ENCODE data around the gene COL16A1. TPM values are rescaled to one million over a fixed set of nuclear protein-coding genes. Genes with fewer than 3 reads are reported as not detected.
A peak's percentile ranks its signal among the peaks of the same experiment; 100 is the strongest.

Gene COL16A1
- polyA plus RNA-seq, 2 donors, result 12.2 to 25.2 TPM

- Histone ChIP-seq H3K4me3 (ENCODE audit: low read depth in 1 of 2, low read length in 2 of 2) (no peak overlapping the region), H3K4me1 (ENCODE audit: control insufficient read depth in 2 of 2, insufficient read depth in 2 of 2, low read length in 1 of 2) (peaks cover 0 to 2% of the 10 kb centered on the region in 2 donors), H3K9me3 (ENCODE audit: control insufficient read depth in 2 of 2, insufficient read depth in 1 of 2, low read depth in 1 of 2, low read length in 1 of 2) (no peaks in the 10 kb centered on the region), H3K36me3 (ENCODE audit: control insufficient read depth in 2 of 2, insufficient read depth in 2 of 2, low read length in 1 of 2) (no peaks in the 10 kb centered on the region), H3K27me3 (ENCODE audit: control insufficient read depth in 1 of 2, insufficient read depth in 2 of 2, low read length in 2 of 2) (no peaks in the 10 kb centered on the region), H3K27ac (ENCODE audit: low read depth in 2 of 2, low read length in 1 of 2) (no peak overlapping the region)
- WGBS, 2 donors, result 41 to 43% methylated on average over 2 of the region's 2 CpGs
Observed at GRCh38 chr1:31679091-31679490, 24.7 kb downstream of the COL16A1 start.

DNA sequence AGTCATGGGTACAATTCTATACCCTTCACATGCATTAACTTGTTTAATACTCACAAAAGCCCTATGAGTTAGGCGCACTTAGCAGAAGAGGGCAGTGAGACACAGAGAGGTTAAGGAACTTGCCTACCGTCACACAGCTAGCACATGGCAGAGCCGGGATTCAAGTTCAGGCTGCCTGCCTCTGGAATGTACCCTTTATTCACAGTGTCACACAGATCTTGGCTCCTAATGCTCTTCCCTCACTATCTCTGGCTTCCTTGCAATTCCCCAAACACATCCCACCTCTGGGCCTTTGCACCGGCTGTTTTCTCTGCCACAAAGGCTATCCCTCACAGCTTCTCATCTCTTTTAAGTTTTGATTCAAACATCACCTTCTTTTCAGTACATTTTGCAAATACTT is 25.1 kb downstream of the COL16A1 start:
- no peaks in the 10 kb centered on the region for H3K36me3 ChIP-seq (ENCODE audit: control insufficient read depth in 2 of 2, insufficient read depth in 2 of 2, low read length in 1 of 2)
- H3K27me3 ChIP-seq (ENCODE audit: control insufficient read depth in 1 of 2, insufficient read depth in 2 of 2, low read length in 2 of 2), result no peaks in the 10 kb centered on the region
- peaks cover 0 to 2% of the 10 kb centered on the region in 2 donors for H3K4me1 ChIP-seq (ENCODE audit: control insufficient read depth in 2 of 2, insufficient read depth in 2 of 2, low read length in 1 of 2)
- H3K27ac ChIP-seq (ENCODE audit: low read depth in 2 of 2, low read length in 1 of 2), result no peak overlapping the region
- no peak overlapping the region for H3K4me3 ChIP-seq (ENCODE audit: low read depth in 1 of 2, low read length in 2 of 2)
- 87 to 88% methylated on average over 4 of the region's 4 CpGs for WGBS, 2 donors
- H3K9me3 ChIP-seq (ENCODE audit: control insufficient read depth in 2 of 2, insufficient read depth in 1 of 2, low read depth in 1 of 2, low read length in 1 of 2), result no peaks in the 10 kb centered on the region

DNA sequence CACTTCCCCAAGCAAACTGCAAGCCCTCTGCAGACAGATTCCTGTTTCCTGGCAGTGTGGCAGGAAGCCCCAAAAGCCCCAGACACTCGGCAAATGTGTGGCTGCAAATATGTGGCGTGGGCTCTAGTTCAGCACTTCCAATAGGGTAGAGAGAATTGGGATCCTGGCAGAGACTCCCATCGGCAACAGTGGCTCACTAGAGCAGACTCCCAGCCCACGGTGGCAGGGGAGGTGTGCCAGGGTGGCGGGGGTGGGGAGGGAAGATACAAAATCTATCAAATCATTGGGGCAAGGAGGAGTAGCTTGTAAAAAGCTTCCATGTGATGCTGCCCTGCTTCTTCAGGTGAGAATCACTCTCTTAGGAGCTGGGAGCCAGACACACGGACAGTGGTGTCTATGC is 25.9 kb downstream of the COL16A1 start:
- 73% methylated on average over 6 of the region's 6 CpGs for WGBS, 2 donors
- H3K4me3 ChIP-seq (ENCODE audit: low read depth in 1 of 2, low read length in 2 of 2), result no peak overlapping the region
- H3K36me3 ChIP-seq (ENCODE audit: control insufficient read depth in 2 of 2, insufficient read depth in 2 of 2, low read length in 1 of 2), result no peaks in the 10 kb centered on the region
- H3K4me1 ChIP-seq (ENCODE audit: control insufficient read depth in 2 of 2, insufficient read depth in 2 of 2, low read length in 1 of 2), result peaks cover 0 to 2% of the 10 kb centered on the region in 2 donors
- H3K9me3 ChIP-seq (ENCODE audit: control insufficient read depth in 2 of 2, insufficient read depth in 1 of 2, low read depth in 1 of 2, low read length in 1 of 2), result no peaks in the 10 kb centered on the region
- no peaks in the 10 kb centered on the region for H3K27me3 ChIP-seq (ENCODE audit: control insufficient read depth in 1 of 2, insufficient read depth in 2 of 2, low read length in 2 of 2)
- no peak overlapping the region for H3K27ac ChIP-seq (ENCODE audit: low read depth in 2 of 2, low read length in 1 of 2)

DNA sequence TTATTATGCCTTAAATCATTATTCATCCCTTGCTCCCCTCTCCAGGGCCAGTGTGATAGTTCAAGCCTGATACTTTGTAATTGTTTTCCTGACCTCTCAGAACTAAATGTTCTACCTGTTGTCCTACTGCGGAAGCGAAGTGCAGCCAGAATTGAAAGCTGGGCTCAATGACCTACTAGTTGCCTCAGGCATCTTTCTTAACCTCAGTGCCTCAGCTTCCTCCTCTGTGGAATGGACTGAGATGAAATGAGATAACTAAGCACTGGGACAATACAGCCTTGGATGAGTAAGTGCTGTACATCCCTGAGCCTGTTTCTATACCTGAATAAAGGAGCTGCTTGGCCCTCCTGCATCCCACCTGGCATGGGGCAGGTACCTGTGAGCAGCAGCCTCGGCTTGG is 26.4 kb downstream of the COL16A1 start:
- Histone ChIP-seq H3K4me1 (ENCODE audit: control insufficient read depth in 2 of 2, insufficient read depth in 2 of 2, low read length in 1 of 2) (peaks cover 0 to 2% of the 10 kb centered on the region in 2 donors), H3K27ac (ENCODE audit: low read depth in 2 of 2, low read length in 1 of 2) (no peak overlapping the region), H3K36me3 (ENCODE audit: control insufficient read depth in 2 of 2, insufficient read depth in 2 of 2, low read length in 1 of 2) (no peaks in the 10 kb centered on the region), H3K27me3 (ENCODE audit: control insufficient read depth in 1 of 2, insufficient read depth in 2 of 2, low read length in 2 of 2) (no peaks in the 10 kb centered on the region), H3K9me3 (ENCODE audit: control insufficient read depth in 2 of 2, insufficient read depth in 1 of 2, low read depth in 1 of 2, low read length in 1 of 2) (no peaks in the 10 kb centered on the region), H3K4me3 (ENCODE audit: low read depth in 1 of 2, low read length in 2 of 2) (no peak overlapping the region)
- WGBS, 2 donors, result 74 to 75% methylated on average over 3 of the region's 3 CpGs

DNA sequence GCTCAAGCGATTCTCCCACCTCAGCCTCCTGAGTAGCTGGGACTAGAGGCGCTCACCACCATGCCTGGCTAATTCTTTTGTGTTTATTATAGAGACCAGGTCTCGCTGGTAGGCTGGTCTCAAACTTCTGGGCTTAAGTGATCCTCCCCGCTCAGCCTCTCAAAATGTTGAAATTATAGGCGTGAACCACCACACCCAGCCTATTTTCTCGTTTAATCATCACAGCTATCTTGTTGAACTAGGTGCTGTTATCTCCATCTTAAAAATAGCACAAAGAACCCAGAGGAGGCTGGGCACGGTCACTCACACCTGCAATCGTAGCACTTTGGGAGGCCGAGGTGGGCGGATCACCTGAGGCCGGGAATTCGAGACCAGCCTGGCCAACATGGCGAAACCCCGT is 28.1 kb downstream of the COL16A1 start:
- H3K9me3 ChIP-seq (ENCODE audit: control insufficient read depth in 2 of 2, insufficient read depth in 1 of 2, low read depth in 1 of 2, low read length in 1 of 2), result no peaks in the 10 kb centered on the region
- WGBS, 2 donors, result 78 to 90% methylated on average over 14 of the region's 14 CpGs
- no peaks in the 10 kb centered on the region for H3K36me3 ChIP-seq (ENCODE audit: control insufficient read depth in 2 of 2, insufficient read depth in 2 of 2, low read length in 1 of 2)
- no peak overlapping the region for H3K27ac ChIP-seq (ENCODE audit: low read depth in 2 of 2, low read length in 1 of 2)
- no peaks in the 10 kb centered on the region for H3K4me1 ChIP-seq (ENCODE audit: control insufficient read depth in 2 of 2, insufficient read depth in 2 of 2, low read length in 1 of 2)
- H3K4me3 ChIP-seq (ENCODE audit: low read depth in 1 of 2, low read length in 2 of 2), result no peak overlapping the region
- H3K27me3 ChIP-seq (ENCODE audit: control insufficient read depth in 1 of 2, insufficient read depth in 2 of 2, low read length in 2 of 2), result no peaks in the 10 kb centered on the region

DNA sequence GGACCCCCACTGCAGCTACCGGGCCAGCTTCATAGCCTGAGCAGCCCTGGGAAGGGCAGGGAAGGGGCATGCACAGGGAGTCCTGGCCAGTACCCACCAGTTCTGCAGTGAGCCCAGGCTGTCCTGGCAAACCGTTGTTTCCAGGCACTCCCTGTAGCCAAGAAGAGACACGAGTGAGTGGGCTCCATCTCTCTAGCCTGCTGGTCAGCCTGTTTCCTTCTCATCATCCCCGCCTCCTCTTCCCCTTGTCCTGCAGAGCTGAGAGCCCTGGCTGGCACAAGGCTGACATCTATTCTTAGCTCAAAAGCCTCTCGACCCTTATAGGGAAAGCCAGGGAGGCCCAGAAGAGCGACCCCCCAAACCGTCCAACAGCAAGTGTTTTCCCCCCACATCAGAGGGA is 28.7 kb downstream of the COL16A1 start:
- H3K4me1 ChIP-seq (ENCODE audit: control insufficient read depth in 2 of 2, insufficient read depth in 2 of 2, low read length in 1 of 2), result peaks cover 0 to 4% of the 10 kb centered on the region in 2 donors
- 64 to 74% methylated on average over 7 of the region's 7 CpGs for WGBS, 2 donors
- no peaks in the 10 kb centered on the region for H3K9me3 ChIP-seq (ENCODE audit: control insufficient read depth in 2 of 2, insufficient read depth in 1 of 2, low read depth in 1 of 2, low read length in 1 of 2)
- H3K27me3 ChIP-seq (ENCODE audit: control insufficient read depth in 1 of 2, insufficient read depth in 2 of 2, low read length in 2 of 2), result no peaks in the 10 kb centered on the region
- no peak overlapping the region for H3K4me3 ChIP-seq (ENCODE audit: low read depth in 1 of 2, low read length in 2 of 2)
- H3K27ac ChIP-seq (ENCODE audit: low read depth in 2 of 2, low read length in 1 of 2), result no peak overlapping the region
- H3K36me3 ChIP-seq (ENCODE audit: control insufficient read depth in 2 of 2, insufficient read depth in 2 of 2, low read length in 1 of 2), result no peaks in the 10 kb centered on the region

GRCh38 chr1:31674626-31675025 is 29.2 kb downstream of the COL16A1 start:
- no peaks in the 10 kb centered on the region for H3K36me3 ChIP-seq (ENCODE audit: control insufficient read depth in 2 of 2, insufficient read depth in 2 of 2, low read length in 1 of 2)
- no peak overlapping the region for H3K27ac ChIP-seq (ENCODE audit: low read depth in 2 of 2, low read length in 1 of 2)
- H3K4me1 ChIP-seq (ENCODE audit: control insufficient read depth in 2 of 2, insufficient read depth in 2 of 2, low read length in 1 of 2), result peaks cover 0 to 6% of the 10 kb centered on the region in 2 donors
- 72 to 73% methylated on average over 8 of the region's 8 CpGs for WGBS, 2 donors
- H3K9me3 ChIP-seq (ENCODE audit: control insufficient read depth in 2 of 2, insufficient read depth in 1 of 2, low read depth in 1 of 2, low read length in 1 of 2), result no peaks in the 10 kb centered on the region
- H3K4me3 ChIP-seq (ENCODE audit: low read depth in 1 of 2, low read length in 2 of 2), result no peak overlapping the region
- H3K27me3 ChIP-seq (ENCODE audit: control insufficient read depth in 1 of 2, insufficient read depth in 2 of 2, low read length in 2 of 2), result no peaks in the 10 kb centered on the region

GRCh38 chr1:31673433-31673832 is 30.4 kb downstream of the COL16A1 start:
- 88 to 90% methylated on average over 9 of the region's 9 CpGs for WGBS, 2 donors
- no peaks in the 10 kb centered on the region for H3K9me3 ChIP-seq (ENCODE audit: control insufficient read depth in 2 of 2, insufficient read depth in 1 of 2, low read depth in 1 of 2, low read length in 1 of 2)

DNA sequence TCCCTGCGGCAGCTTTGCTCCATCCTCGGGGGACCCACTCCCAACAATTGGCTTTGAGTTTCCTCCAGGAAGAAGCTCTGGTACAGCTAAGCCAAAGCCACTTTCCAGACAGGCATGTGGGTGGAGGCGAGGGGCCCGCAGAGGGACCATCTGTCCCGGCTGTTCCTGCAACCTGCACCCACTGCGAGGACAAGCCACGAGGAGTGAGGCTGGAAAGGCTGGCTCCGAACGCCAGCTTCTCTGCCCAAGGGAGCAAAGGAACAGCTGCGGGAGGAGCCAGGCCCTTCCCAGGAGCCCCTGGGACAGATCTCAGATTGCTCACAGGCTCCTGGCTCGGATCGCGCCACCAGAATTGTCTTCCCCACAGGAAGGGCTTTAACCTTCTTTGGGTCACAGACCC is 30.8 kb downstream of the COL16A1 start:
- no peaks in the 10 kb centered on the region for H3K36me3 ChIP-seq (ENCODE audit: control insufficient read depth in 2 of 2, insufficient read depth in 2 of 2, low read length in 1 of 2)
- no peak overlapping the region for H3K4me3 ChIP-seq (ENCODE audit: low read depth in 1 of 2, low read length in 2 of 2)
- H3K27me3 ChIP-seq (ENCODE audit: control insufficient read depth in 1 of 2, insufficient read depth in 2 of 2, low read length in 2 of 2), result no peaks in the 10 kb centered on the region
- peak overlapping the region in 1 of 2 donors; percentile 36 for H3K27ac ChIP-seq (ENCODE audit: low read depth in 2 of 2, low read length in 1 of 2)
- H3K4me1 ChIP-seq (ENCODE audit: control insufficient read depth in 2 of 2, insufficient read depth in 2 of 2, low read length in 1 of 2), result peaks cover 0 to 11% of the 10 kb centered on the region in 2 donors
- no peaks in the 10 kb centered on the region for H3K9me3 ChIP-seq (ENCODE audit: control insufficient read depth in 2 of 2, insufficient read depth in 1 of 2, low read depth in 1 of 2, low read length in 1 of 2)
- 63 to 66% methylated on average over 13 of the region's 13 CpGs for whole genome bisulfite sequencing, 2 donors

More at GRCh38 chr1:31673433-31673832, 30.4 kb downstream of the COL16A1 start:
- peaks cover 0 to 11% of the 10 kb centered on the region in 2 donors for H3K4me1 ChIP-seq (ENCODE audit: control insufficient read depth in 2 of 2, insufficient read depth in 2 of 2, low read length in 1 of 2)
- no peaks in the 10 kb centered on the region for H3K27me3 ChIP-seq (ENCODE audit: control insufficient read depth in 1 of 2, insufficient read depth in 2 of 2, low read length in 2 of 2)
- H3K36me3 ChIP-seq (ENCODE audit: control insufficient read depth in 2 of 2, insufficient read depth in 2 of 2, low read length in 1 of 2), result no peaks in the 10 kb centered on the region
- H3K27ac ChIP-seq (ENCODE audit: low read depth in 2 of 2, low read length in 1 of 2), result no peak overlapping the region
- H3K4me3 ChIP-seq (ENCODE audit: low read depth in 1 of 2, low read length in 2 of 2), result no peak overlapping the region

DNA sequence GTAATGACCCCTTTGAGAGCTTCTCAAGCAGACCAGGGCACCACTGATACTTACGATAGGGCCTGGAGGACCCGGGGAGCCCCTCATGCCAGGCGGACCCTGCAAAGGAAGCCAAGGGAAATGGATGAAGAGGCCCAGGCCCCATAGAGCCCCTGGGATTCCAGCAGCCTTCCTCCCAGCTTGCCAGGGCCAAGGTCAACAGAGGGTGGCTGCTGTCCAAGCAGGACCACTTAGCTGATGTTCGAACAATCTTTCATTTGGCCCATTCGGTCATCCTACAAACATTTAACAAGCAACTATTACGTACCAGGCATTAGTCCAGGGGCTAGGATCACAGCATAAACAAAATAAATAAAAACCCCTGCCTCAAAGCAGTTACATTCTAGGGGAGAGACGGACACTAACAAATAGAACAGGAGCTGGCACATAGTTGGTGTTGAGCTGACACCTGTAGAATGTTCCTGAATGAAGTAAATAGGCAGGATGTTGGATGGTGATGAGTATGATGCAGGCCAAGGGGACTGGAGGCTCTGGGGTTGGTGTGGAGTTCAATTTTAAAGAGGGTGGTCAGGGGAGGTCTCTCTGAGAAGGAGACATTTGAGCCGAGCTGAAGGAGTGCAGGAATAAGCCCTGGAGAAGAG is 32.1 kb downstream of the COL16A1 start:
- H3K27me3 ChIP-seq (ENCODE audit: control insufficient read depth in 1 of 2, insufficient read depth in 2 of 2, low read length in 2 of 2), result no peaks in the 10 kb centered on the region
- no peaks in the 10 kb centered on the region for H3K9me3 ChIP-seq (ENCODE audit: control insufficient read depth in 2 of 2, insufficient read depth in 1 of 2, low read depth in 1 of 2, low read length in 1 of 2)
- peaks cover 3 to 14% of the 10 kb centered on the region in 2 donors for H3K4me1 ChIP-seq (ENCODE audit: control insufficient read depth in 2 of 2, insufficient read depth in 2 of 2, low read length in 1 of 2)
- no peak overlapping the region for H3K4me3 ChIP-seq (ENCODE audit: low read depth in 1 of 2, low read length in 2 of 2)
- no peak overlapping the region for H3K27ac ChIP-seq (ENCODE audit: low read depth in 2 of 2, low read length in 1 of 2)
- no peaks in the 10 kb centered on the region for H3K36me3 ChIP-seq (ENCODE audit: control insufficient read depth in 2 of 2, insufficient read depth in 2 of 2, low read length in 1 of 2)
- 77 to 79% methylated on average over 8 of the region's 8 CpGs for WGBS, 2 donors
